NT2/D1 (cell line): ENCODE measurements around the gene PADI2.

Source experiments
- SUZ12 ChIP-seq: IDR thresholded peaks from 2 replicates; pipeline ENCODE4 v1.6.1; 2011; ENCODE audit not compliant: insufficient read length, insufficient read depth; ENCODE audit errors: extremely low read depth
- YY1 ChIP-seq: IDR thresholded peaks from 2 replicates; pipeline ENCODE4 v1.6.1; 2011; ENCODE audit not compliant: insufficient read length, insufficient read depth
- ZNF274 ChIP-seq: IDR thresholded peaks from 2 replicates; pipeline ENCODE4 v1.6.1; 2011; ENCODE audit warnings: mild to moderate bottlenecking, low read depth, low read length

DNA sequence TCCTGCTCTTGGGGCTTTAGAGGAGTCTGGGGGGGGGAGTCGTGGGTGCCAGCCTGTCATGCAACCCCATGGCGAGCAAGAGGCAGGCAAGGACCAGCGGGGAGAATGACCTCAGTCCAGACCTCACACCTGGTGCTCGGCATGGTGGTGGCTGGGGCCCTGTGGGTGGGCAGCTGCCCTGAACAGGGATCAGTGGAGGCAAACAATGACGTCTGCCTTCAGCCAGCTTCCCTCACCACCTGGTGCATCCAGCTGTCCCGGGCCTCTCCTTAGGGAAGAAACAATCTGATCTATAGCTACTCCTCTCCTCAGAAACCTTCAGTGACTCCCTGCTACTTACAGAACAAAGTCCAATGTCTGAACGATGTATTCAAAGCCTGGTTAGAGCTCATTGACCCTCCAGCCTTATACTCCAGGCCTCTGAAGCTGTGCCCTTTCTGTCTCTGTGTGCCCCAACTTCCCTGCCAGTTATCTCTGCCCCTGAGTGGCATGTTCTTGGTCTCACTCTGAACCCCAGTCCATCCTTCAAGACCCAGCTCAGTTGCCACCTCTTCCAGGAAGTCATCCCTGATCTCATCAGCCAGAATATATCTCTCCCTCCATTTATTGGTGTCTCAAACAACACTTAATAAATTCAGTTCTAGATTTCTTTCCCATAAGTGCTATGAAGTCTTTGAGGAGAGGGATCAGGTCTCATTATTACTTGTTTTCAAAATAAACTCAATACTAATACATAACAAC lies 6.6 kb downstream of the PADI2 start:
- no peak for TF ChIP-seq SUZ12
- TF ChIP-seq ZNF274, result no peak
- no peak for TF ChIP-seq YY1
